ENCODE data around the gene UBE2E3. TPM values are rescaled to one million over a fixed set of nuclear protein-coding genes. Genes with fewer than 3 reads are reported as not detected.

UBE2E3 gene
- total and polyA plus RNA-seq, 2 experiments from 2014 or later: 111 to 112 TPM

DNA sequence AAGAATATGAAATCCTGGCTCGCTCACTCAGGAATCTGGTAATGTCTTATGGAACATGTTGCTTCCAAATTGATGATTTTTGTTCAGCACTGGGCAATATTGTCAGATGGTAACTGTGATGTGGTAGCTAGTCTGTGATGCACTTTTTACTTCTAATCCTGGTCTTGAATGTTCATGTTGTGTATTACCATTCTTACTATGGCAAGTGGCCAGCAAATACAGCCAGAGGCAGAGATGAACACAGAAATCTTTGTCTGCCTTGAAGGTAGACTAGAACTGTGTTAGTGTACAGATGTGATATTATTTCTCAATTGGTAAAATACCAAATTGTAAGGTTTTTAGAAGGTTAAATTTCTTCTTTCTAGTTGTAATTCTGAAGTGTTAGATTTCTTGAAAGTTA is 83.3 kb downstream of the UBE2E3 start (continued):
- TF ChIP-seq, protein P1, sequence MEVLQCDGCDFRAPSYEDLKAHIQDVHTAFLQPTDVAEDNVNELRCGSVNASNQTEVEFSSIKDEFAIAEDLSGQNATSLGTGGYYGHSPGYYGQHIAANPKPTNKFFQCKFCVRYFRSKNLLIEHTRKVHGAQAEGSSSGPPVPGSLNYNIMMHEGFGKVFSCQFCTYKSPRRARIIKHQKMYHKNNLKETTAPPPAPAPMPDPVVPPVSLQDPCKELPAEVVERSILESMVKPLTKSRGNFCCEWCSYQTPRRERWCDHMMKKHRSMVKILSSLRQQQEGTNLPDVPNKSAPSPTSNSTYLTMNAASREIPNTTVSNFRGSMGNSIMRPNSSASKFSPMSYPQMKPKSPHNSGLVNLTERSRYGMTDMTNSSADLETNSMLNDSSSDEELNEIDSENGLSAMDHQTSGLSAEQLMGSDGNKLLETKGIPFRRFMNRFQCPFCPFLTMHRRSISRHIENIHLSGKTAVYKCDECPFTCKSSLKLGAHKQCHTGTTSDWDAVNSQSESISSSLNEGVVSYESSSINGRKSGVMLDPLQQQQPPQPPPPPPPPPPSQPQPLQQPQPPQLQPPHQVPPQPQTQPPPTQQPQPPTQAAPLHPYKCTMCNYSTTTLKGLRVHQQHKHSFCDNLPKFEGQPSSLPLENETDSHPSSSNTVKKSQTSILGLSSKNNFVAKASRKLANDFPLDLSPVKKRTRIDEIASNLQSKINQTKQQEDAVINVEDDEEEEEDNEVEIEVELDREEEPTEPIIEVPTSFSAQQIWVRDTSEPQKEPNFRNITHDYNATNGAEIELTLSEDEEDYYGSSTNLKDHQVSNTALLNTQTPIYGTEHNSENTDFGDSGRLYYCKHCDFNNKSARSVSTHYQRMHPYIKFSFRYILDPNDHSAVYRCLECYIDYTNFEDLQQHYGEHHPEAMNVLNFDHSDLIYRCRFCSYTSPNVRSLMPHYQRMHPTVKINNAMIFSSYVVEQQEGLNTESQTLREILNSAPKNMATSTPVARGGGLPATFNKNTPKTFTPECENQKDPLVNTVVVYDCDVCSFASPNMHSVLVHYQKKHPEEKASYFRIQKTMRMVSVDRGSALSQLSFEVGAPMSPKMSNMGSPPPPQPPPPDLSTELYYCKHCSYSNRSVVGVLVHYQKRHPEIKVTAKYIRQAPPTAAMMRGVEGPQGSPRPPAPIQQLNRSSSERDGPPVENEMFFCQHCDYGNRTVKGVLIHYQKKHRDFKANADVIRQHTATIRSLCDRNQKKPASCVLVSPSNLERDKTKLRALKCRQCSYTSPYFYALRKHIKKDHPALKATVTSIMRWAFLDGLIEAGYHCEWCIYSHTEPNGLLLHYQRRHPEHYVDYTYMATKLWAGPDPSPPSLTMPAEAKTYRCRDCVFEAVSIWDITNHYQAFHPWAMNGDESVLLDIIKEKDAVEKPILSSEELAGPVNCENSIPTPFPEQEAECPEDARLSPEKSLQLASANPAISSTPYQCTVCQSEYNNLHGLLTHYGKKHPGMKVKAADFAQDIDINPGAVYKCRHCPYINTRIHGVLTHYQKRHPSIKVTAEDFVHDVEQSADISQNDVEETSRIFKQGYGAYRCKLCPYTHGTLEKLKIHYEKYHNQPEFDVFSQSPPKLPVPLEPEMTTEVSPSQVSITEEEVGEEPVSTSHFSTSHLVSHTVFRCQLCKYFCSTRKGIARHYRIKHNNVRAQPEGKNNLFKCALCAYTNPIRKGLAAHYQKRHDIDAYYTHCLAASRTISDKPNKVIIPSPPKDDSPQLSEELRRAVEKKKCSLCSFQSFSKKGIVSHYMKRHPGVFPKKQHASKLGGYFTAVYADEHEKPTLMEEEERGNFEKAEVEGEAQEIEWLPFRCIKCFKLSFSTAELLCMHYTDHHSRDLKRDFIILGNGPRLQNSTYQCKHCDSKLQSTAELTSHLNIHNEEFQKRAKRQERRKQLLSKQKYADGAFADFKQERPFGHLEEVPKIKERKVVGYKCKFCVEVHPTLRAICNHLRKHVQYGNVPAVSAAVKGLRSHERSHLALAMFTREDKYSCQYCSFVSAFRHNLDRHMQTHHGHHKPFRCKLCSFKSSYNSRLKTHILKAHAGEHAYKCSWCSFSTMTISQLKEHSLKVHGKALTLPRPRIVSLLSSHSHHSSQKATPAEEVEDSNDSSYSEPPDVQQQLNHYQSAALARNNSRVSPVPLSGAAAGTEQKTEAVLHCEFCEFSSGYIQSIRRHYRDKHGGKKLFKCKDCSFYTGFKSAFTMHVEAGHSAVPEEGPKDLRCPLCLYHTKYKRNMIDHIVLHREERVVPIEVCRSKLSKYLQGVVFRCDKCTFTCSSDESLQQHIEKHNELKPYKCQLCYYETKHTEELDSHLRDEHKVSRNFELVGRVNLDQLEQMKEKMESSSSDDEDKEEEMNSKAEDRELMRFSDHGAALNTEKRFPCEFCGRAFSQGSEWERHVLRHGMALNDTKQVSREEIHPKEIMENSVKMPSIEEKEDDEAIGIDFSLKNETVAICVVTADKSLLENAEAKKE (CRISPR knock-in tag; IDR thresholded peaks at IDR 0.05): no peak
- TF ChIP-seq ZNF114 (CRISPR knock-in tag; IDR thresholded peaks at IDR 0.05) (no peak), ZNF331 (CRISPR knock-in tag; IDR thresholded peaks at IDR 0.05; ENCODE audit: low read depth) (no peak), NANOG (IDR thresholded peaks at IDR 0.05; ENCODE audit: borderline replicate concordance) (no peak)

DNA sequence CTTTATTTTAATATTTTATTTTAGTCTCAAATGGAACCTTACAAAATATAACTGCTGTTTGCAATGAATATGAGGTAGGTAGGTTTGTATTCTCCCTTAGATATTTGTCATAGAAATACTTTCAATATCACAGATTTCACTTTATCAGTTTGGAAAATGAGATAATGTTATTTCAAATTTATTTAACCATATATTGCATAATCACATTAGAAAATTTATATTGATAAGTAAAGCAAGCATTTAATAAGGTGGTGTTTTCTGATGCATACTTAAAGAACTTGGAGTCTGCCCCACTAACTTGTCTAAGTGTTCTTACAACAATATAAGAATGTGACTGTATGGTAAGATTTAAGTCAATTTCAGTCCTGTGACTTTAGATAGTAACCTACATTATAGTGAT is 85.1 kb downstream of the UBE2E3 start:
- Histone ChIP-seq H3K27me3 (ENCODE audit: insufficient read depth) (no peaks in the 10 kb centered on the region), H2AFZ (no peak overlapping the region), H3K4me2 (no peak overlapping the region), H3K27ac (ENCODE audit: low read depth) (no peak overlapping the region), H3F3A (replicated peaks; ENCODE audit: low read depth) (no peaks in the 10 kb centered on the region), H3K9me2 (ENCODE audit: insufficient read depth) (0 out of 2 replicates have a peak, but pooled peaks cover under 1% of the 10 kb centered on the region), H3K79me2 (replicated peaks; ENCODE audit: insufficient read depth) (peaks cover 35% of the 10 kb centered on the region), H3K36me3 (ENCODE audit: insufficient read depth) (no peaks in the 10 kb centered on the region; the same call in 1 of the 2 replicates), H3K4me1 (ENCODE audit: insufficient read depth) (peaks cover 7% of the 10 kb centered on the region), H4K20me1 (replicated peaks; ENCODE audit: insufficient read depth) (no peaks in the 10 kb centered on the region), H3K4me3 (no peak overlapping the region)
- no peak overlapping the region for H3K4me3 Mint-ChIP-seq
- H3K4me1 Mint-ChIP-seq: peaks cover 14% of the 10 kb centered on the region; the same call in 2 of the 3 replicates
- DNase-seq (ENCODE audit: low spot score) (no peak), ATAC-seq (no peak)
- no peak overlapping the region for H3K27ac Mint-ChIP-seq
- TF ChIP-seq, protein P2, sequence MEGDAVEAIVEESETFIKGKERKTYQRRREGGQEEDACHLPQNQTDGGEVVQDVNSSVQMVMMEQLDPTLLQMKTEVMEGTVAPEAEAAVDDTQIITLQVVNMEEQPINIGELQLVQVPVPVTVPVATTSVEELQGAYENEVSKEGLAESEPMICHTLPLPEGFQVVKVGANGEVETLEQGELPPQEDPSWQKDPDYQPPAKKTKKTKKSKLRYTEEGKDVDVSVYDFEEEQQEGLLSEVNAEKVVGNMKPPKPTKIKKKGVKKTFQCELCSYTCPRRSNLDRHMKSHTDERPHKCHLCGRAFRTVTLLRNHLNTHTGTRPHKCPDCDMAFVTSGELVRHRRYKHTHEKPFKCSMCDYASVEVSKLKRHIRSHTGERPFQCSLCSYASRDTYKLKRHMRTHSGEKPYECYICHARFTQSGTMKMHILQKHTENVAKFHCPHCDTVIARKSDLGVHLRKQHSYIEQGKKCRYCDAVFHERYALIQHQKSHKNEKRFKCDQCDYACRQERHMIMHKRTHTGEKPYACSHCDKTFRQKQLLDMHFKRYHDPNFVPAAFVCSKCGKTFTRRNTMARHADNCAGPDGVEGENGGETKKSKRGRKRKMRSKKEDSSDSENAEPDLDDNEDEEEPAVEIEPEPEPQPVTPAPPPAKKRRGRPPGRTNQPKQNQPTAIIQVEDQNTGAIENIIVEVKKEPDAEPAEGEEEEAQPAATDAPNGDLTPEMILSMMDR (conservative IDR thresholded peaks at IDR 0.05; ENCODE audit: low read depth in 2 of 2): no peak
- no peak for TF ChIP-seq EZH2 (IDR thresholded peaks at IDR 0.05; ENCODE audit: low read depth, unreplicated experiment)
- no peak for TF ChIP-seq ZNF331 (CRISPR knock-in tag; IDR thresholded peaks at IDR 0.05; ENCODE audit: low read depth)
- H3K36me3 Mint-ChIP-seq (ENCODE audit: low read depth): peaks cover 4% of the 10 kb centered on the region; the same call in 1 of the 3 replicates
- H3K9me3 Mint-ChIP-seq: no peaks in the 10 kb centered on the region
- no peaks in the 10 kb centered on the region for H3K27me3 Mint-ChIP-seq (ENCODE audit: insufficient read depth, low read depth, poor library complexity)

All from GM23338 (cell line).